GM12891 (cell line): ENCODE data around the gene FITM1.

Experiments used
- PAX5 ChIP-seq: IDR thresholded peaks from 2 replicates; pipeline ENCODE4 v1.6.1; 2011; ENCODE audit warnings: low read length, moderate library complexity, mild to moderate bottlenecking; ENCODE audit not compliant: insufficient read depth, severe bottlenecking
- POLR2A ChIP-seq: IDR thresholded peaks from 2 replicates; pipeline ENCODE4 v1.6.1; 2011; ENCODE audit warnings: low read depth, low read length, control low read depth
- POLR2AphosphoS5 ChIP-seq: IDR thresholded peaks from 2 replicates; pipeline ENCODE4 v1.6.1; 2011; ENCODE audit warnings: low read depth, low read length, control low read depth
- SPI1 ChIP-seq: IDR thresholded peaks from 2 replicates; pipeline ENCODE4 v1.6.1; 2011; ENCODE audit warnings: low read depth, low read length, control low read depth
- TAF1 ChIP-seq: IDR thresholded peaks from 2 replicates; pipeline ENCODE4 v1.6.1; 2011; ENCODE audit warnings: low read depth, low read length, control low read depth

- TF ChIP-seq POLR2A (peak; percentile 64; the same call in 1 of the 2 replicates), TAF1 (no peak), POLR2AphosphoS5 (peak; percentile 62), PAX5 (no peak), SPI1 (no peak)
These were observed 46.8 kb downstream of the FITM1 start for GRCh38 chr14:24177041-24177825.
